Measurements from ENCODE around the gene MTCP1.

DNA sequence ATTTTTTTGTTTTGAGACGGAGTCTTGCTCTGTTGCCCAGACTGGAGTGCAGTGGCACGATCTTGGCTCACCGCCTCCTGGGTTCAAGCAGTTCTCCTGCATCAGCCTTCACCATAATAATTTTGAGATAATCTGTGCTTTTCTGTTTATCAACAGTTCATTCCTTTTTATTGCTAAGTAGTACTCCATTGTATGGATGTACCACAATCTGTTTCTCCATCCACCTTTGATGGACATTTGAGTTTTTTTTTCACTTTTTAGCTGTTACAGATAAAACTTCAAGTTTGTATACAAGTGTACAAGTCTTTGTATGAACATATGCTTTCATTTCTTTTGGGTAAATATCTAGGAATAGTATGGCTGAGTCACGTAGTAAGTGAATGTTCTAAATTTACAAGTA, 35.2 kb downstream of the MTCP1 start:
- TF ChIP-seq, protein P1, sequence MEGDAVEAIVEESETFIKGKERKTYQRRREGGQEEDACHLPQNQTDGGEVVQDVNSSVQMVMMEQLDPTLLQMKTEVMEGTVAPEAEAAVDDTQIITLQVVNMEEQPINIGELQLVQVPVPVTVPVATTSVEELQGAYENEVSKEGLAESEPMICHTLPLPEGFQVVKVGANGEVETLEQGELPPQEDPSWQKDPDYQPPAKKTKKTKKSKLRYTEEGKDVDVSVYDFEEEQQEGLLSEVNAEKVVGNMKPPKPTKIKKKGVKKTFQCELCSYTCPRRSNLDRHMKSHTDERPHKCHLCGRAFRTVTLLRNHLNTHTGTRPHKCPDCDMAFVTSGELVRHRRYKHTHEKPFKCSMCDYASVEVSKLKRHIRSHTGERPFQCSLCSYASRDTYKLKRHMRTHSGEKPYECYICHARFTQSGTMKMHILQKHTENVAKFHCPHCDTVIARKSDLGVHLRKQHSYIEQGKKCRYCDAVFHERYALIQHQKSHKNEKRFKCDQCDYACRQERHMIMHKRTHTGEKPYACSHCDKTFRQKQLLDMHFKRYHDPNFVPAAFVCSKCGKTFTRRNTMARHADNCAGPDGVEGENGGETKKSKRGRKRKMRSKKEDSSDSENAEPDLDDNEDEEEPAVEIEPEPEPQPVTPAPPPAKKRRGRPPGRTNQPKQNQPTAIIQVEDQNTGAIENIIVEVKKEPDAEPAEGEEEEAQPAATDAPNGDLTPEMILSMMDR (conservative IDR thresholded peaks at IDR 0.05; ENCODE audit: low read depth, low read length): no peak
- TF ChIP-seq EZH2phosphoT487 (IDR thresholded peaks at IDR 0.05; ENCODE audit: borderline replicate concordance, low read length): no peak

Data from PC-3 (cell line).